CD4-positive, alpha-beta T cell treated with Interleukin-15 for 1 hour (primary cell): ENCODE data around the gene CNN2.
A peak's percentile ranks its signal among the peaks of the same experiment; 100 is the strongest.

Source experiments
- DNase-seq: peaks from one replicate; pipeline ENCODE4 v3.0.0-alpha.2; 2020

CNN2 gene

GRCh38 chr19:1068009-1069001 is 41.9 kb downstream of the CNN2 start:
- DNase-seq = peak; percentile 79

DNA sequence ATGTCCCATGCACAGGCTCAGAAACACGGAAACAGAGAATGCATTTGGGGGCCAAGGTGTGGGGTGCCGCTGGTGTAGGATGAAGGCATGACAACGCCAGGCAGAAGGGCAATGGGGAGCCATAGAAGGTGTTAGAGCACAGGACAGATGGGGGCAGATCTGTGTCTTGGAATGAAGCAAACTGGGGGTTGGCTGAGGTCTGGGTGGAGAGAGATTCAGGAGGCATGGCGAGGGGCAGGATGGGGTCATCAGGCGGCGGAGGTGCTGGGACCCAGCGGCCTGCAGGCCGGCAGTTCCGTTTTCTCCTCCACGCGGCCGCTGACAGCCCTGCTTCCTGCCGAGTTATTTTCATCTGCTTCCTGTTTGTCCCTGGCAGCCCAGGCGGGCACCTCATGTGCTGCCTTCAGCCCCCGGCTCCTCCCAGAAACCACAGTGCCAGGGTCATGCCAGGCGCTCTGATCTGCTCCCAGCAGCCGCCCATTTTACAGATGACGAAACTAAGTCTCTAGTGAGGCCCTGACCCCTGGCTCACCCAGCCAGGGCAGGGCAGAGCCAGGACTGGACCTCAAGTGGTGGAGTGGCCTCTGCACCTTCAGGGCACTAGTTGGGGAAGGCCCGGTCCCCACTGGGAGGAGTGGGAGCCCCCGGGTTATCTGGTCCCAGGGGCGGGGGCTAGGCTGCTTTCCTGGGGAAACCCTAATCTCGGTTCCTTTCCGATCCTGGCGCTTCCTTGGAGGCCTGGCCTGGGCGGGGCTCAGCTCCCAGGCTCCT is 42.8 kb downstream of the CNN2 start:
- DNase-seq = peak; percentile 86

DNA sequence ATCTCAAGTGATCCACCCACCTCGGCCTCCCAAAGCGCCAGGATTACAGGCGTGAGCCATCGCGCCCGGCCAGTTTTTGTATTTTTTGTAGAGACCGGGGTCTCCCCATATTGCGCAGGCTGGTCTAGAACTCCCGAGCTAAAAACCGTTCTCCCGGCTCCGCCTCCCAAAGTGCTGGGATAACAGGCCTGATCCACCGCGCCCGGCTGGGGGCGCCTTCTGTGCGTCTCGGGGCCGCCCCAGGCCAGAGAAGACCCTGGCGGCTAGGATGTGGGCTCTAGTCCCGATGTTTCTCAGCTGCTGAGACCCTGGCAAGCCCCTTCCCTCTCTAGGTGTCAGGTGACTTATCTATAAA is 44.1 kb downstream of the CNN2 start:
- DNase-seq = no peak

- DNase-seq = no peak
Observed at GRCh38 chr19:1070931-1071791, 44.8 kb downstream of the CNN2 start.

- no peak for DNase-seq
Observed at GRCh38 chr19:1072371-1073015, 46.1 kb downstream of the CNN2 start.

- DNase-seq = no peak
Observed at GRCh38 chr19:1073063-1073955, 46.9 kb downstream of the CNN2 start.

- no peak for DNase-seq
Observed at GRCh38 chr19:1073956-1074517, 47.6 kb downstream of the CNN2 start.

- peak; percentile 94 for DNase-seq
Observed at GRCh38 chr19:1074544-1075283, 48.3 kb downstream of the CNN2 start.

DNA sequence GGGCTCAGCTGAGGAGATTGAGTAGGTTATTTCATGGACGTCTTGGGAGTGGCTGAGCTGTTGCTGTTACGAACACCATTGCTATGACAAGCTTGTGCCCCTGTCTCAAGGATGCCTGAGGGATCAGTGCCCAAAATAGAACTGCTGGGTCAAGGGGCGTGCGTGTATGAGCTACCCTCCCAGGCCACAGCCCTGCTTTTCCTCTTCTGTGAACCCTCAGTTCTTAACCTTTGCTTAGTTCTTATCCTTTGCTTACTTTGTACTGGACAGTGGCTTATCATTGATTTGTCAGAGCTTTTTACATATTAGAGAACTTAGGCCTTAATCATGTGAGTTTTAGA is 49.6 kb downstream of the CNN2 start:
- no peak for DNase-seq

- DNase-seq = peak; percentile 95
Observed at GRCh38 chr19:1076951-1077350, 50.5 kb downstream of the CNN2 start.

DNA sequence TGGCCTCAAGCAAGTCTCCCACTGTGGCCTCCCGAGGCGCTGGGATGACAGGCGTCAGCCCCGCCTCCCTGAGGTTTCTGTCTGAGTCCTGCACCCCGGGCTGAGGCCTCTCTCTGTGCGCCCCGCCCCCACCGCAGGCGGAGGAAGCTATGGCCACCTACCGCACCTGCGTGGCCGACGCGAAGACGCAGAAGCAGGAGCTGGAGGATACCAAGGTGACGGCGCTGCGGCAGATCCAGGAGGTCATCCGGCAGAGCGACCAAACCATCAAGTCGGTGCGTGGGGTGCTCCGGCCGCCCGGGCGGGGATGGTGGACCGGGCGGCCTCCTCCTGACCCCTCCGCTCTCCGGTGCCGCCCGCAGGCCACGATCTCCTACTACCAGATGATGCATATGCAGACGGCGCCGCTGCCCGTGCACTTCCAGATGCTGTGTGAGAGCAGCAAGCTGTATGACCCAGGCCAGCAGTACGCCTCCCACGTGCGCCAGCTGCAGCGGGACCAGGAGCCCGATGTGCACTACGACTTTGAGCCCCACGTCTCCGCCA is 53.2 kb downstream of the CNN2 start:
- peak; percentile 66 for DNase-seq

DNA sequence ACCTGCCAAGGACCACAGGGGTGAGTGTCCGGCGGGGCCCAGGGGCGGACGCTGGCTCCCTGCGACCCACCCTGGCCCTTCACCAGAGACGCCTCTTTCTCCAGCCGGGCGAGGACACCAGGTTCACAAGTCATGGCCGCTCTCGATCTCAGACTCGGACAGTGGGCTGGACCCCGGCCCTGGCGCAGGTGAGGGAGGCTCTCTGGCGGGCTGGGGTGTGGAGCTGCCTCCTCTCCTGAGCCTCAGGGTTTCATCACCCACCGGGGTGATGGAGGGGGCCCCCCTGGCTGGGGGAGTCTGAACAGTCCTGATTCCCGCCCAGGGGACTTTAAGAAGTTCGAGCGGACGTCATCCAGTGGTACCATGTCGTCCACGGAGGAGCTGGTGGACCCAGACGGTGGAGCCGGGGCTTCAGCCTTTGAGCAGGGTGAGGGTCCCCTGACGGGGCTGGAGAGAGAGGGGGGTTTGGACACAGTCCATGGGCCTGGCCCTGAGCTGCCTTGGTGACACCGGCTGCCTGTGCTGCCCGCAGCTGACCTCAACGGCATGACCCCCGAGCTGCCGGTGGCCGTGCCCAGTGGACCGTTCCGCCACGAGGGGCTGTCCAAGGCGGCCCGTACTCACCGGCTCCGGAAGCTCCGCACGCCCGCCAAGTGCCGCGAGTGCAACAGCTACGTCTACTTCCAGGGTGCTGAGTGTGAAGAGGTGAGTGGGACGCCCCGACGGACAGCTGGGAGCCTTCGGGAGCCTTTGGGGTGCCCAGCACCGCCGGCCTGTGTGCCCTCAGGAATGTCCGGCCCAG is 54.2 kb downstream of the CNN2 start:
- DNase-seq = no peak

DNA sequence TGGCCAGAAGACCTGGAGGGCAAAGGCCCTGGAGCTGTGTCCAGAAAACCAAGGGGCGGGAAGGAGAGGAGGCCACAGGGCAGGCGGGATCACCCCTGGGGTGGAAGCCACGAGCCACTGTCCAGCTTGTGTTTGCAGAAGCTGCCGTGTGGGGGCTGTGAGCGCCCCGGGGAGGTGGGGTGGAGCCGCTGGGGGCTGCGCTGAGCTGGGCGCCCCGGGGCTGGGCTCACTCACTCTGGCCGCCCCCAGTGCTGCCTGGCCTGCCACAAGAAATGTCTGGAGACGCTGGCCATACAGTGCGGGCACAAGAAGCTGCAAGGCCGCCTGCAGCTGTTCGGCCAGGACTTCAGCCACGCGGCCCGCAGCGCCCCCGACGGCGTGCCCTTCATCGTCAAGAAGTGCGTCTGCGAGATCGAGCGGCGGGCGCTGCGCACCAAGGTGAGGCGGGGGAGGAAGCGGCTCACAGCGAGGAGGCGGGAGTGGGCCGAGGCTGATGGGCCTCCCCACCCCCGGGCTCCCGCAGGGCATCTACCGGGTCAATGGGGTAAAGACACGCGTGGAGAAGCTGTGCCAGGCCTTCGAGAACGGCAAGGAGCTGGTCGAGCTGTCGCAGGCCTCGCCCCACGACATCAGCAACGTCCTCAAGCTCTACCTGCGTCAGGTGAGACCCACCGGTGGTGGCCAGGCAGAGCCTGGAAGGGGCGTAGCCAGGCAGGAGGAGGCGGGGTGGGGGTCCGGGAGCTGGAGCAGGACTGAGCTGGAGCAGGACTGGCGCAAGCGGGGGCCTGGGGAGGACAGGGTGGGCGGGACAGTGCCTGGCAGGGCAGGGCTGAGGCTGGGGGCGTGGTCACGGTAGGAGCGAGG is 55.1 kb downstream of the CNN2 start:
- no peak for DNase-seq

GRCh38 chr19:1082165-1082927 is 55.9 kb downstream of the CNN2 start:
- peak; percentile 93 for DNase-seq

GRCh38 chr19:1082928-1083816 is 56.8 kb downstream of the CNN2 start:
- DNase-seq = no peak
